Breast epithelium (tissue), 3 donors: ENCODE results near the gene CDH13.

ENCODE experiments used
- CTCF ChIP-seq, 3 donors: fragments of 450-650 bp; IDR thresholded peaks; one replicate each; pipeline ENCODE4 v1.5.1; 2016 to 2017; ENCODE audit warnings: antibody characterized with exemption in 3 of 3, mild to moderate bottlenecking in 3 of 3, moderate library complexity in 3 of 3
- POLR2A ChIP-seq: fragments of 450-650 bp; IDR thresholded peaks from one replicate; pipeline ENCODE4 v1.6.1; 2016; ENCODE audit warnings: antibody characterized with exemption, mild to moderate bottlenecking, moderate library complexity

- TF ChIP-seq CTCF (IDR thresholded peaks at IDR 0.05) = no peak
- no peak for TF ChIP-seq POLR2A
Measured at GRCh38 chr16:82864332-82865040, 237.7 kb downstream of the CDH13 start.
